ENCODE results near the gene TMOD4. TPM values are rescaled to one million over a fixed set of nuclear protein-coding genes. Genes with fewer than 3 reads are reported as not detected.

Gene TMOD4
- total RNA-seq, 1 experiment from 2014 or later: 2.1 TPM

DNA sequence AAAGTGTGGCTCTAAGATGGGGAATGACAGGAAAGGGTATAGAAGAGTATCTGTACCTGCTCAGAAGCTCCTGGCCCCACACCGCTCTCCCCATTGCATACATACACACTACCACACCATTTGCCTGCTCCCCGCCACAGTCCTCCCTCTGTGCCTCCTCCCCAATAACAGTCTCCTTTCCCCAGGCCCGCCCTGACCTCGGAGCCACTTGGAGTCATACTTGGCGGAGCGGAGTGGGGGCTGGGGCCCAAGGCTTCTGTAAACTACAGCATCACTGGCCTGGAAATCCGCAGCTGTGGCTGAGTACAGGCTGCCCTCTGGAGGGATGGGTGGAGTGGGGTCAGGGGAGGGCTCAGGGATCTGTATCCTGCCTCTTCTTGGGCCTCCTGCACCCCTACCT lies 38.0 kb downstream of the TMOD4 start:
- no peak overlapping the region for H3K4me3 Mint-ChIP-seq (ENCODE audit: low read depth, unreplicated experiment)
- CTCF ChIA-PET: no interaction called here
- TF ChIP-seq, protein P1, sequence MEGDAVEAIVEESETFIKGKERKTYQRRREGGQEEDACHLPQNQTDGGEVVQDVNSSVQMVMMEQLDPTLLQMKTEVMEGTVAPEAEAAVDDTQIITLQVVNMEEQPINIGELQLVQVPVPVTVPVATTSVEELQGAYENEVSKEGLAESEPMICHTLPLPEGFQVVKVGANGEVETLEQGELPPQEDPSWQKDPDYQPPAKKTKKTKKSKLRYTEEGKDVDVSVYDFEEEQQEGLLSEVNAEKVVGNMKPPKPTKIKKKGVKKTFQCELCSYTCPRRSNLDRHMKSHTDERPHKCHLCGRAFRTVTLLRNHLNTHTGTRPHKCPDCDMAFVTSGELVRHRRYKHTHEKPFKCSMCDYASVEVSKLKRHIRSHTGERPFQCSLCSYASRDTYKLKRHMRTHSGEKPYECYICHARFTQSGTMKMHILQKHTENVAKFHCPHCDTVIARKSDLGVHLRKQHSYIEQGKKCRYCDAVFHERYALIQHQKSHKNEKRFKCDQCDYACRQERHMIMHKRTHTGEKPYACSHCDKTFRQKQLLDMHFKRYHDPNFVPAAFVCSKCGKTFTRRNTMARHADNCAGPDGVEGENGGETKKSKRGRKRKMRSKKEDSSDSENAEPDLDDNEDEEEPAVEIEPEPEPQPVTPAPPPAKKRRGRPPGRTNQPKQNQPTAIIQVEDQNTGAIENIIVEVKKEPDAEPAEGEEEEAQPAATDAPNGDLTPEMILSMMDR (IDR thresholded peaks at IDR 0.05; ENCODE audit: unreplicated experiment): no peak
- no TSS peak for BruUV-seq (replicated peaks)
- no peaks in the 10 kb centered on the region for H3K4me1 Mint-ChIP-seq (ENCODE audit: low read depth, unreplicated experiment)
- H3K27me3 Mint-ChIP-seq (ENCODE audit: unreplicated experiment): peaks cover 70% of the 10 kb centered on the region
- H3K27ac Mint-ChIP-seq (ENCODE audit: unreplicated experiment): no peak overlapping the region
- DNase-seq: no peak
- no peaks in the 10 kb centered on the region for H3K9me3 Mint-ChIP-seq (ENCODE audit: low read depth, unreplicated experiment)
- intact Hi-C loops (cut with micrococcal nuclease; ENCODE audit: unreplicated experiment): no loop called here
- no peaks in the 10 kb centered on the region for H3K36me3 Mint-ChIP-seq (ENCODE audit: insufficient read depth, unreplicated experiment)

DNA sequence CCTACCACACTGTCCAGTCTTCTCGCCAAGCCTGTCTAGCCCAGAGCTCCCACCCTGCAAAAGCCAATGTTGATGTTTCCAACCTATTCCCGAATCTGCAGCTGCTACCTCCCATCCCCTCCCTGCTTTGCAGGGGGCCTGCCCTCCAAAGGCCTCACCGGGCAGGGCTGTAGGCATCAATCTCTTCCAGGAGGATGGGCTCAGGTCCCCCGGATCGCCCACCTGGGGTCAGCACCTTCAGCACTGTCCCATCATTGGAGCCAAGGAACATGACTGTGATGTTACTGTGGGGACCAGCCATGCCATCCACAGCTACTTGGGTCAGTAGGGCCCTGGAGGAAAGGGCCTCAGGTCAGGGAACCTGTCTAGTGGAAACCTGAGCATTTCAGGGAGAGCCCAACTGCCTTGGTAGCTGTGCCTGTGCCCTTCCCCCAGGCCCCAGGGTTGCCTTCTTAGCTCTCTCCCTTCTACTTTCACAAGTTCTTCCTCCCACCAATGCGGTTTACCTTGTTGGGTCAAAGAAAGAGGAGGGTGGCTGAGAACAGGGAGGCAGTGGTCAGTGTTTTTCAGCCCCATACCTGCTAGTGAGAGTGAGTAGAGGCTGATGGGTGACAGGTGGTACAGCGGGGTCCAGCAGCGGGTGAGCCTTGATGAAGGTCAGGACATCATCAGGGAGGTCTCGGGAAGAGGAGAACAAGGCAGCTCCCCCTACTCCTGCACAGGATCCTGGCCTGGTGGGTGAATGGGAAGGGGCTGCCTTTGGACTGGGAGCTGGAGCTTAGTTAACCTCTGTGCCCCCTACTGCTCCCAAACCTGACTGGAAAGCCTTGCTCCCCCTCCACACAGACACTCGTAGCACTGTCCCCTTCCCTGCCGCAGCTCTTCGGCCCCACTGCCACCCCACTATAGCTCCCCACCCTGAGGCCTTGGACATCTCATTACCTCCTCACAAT lies 40.1 kb downstream of the TMOD4 start:
- CTCF ChIA-PET: interaction anchor here (1.2 kb wide), 1 partner anchor 11 kb away, joined by 3 read pairs; the partner anchor contains the start of gene SEMA6C
- TF ChIP-seq, protein P1 (IDR thresholded peaks at IDR 0.05; ENCODE audit: unreplicated experiment): no peak
- DNase-seq: no peak
- no peak overlapping the region for H3K4me3 Mint-ChIP-seq (ENCODE audit: low read depth, unreplicated experiment)
- intact Hi-C loops (cut with micrococcal nuclease; ENCODE audit: unreplicated experiment): no loop called here
- peaks cover 89% of the 10 kb centered on the region for H3K27me3 Mint-ChIP-seq (ENCODE audit: unreplicated experiment)
- peaks cover 14% of the 10 kb centered on the region for H3K36me3 Mint-ChIP-seq (ENCODE audit: insufficient read depth, unreplicated experiment)
- H3K9me3 Mint-ChIP-seq (ENCODE audit: low read depth, unreplicated experiment): no peaks in the 10 kb centered on the region
- no peak overlapping the region for H3K27ac Mint-ChIP-seq (ENCODE audit: unreplicated experiment)
- H3K4me1 Mint-ChIP-seq (ENCODE audit: low read depth, unreplicated experiment): peaks cover 15% of the 10 kb centered on the region
- no TSS peak for BruUV-seq (replicated peaks)

DNA sequence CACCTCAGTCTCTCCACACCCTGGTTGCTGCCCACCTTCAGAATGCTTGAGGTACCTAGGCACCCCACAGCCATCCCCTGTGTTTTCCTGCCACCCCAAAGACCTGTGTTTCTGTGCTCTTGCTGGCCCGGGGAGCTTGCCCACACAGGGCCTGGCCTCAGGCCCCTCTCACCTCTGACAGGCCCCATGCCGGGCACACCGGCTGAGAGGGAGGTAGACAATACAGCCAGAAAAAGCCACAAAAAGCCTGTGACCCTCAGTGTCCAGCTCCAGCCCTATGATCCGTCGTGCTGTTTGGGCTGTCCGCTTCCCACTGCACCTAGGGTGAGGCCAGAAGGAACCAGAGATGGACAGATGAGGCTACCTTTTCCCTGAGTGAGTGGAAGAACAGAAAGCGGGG lies 40.8 kb downstream of the TMOD4 start:
- no peaks in the 10 kb centered on the region for H3K9me3 Mint-ChIP-seq (ENCODE audit: low read depth, unreplicated experiment)
- peaks cover 93% of the 10 kb centered on the region for H3K27me3 Mint-ChIP-seq (ENCODE audit: unreplicated experiment)
- BruUV-seq (replicated peaks): no TSS peak
- CTCF ChIA-PET: interaction anchor here (1.2 to 1.3 kb wide), 2 partner anchors 12 to 17 kb away, joined by 3 read pairs; partner anchors contain the start of gene SEMA6C
- intact Hi-C loops (cut with micrococcal nuclease; ENCODE audit: unreplicated experiment): no loop called here
- H3K36me3 Mint-ChIP-seq (ENCODE audit: insufficient read depth, unreplicated experiment): peaks cover 14% of the 10 kb centered on the region
- TF ChIP-seq, protein P1 (IDR thresholded peaks at IDR 0.05; ENCODE audit: unreplicated experiment): no peak
- no peak overlapping the region for H3K4me3 Mint-ChIP-seq (ENCODE audit: low read depth, unreplicated experiment)
- peaks cover 16% of the 10 kb centered on the region for H3K4me1 Mint-ChIP-seq (ENCODE audit: low read depth, unreplicated experiment)
- no peak for DNase-seq
- no peak overlapping the region for H3K27ac Mint-ChIP-seq (ENCODE audit: unreplicated experiment)

DNA sequence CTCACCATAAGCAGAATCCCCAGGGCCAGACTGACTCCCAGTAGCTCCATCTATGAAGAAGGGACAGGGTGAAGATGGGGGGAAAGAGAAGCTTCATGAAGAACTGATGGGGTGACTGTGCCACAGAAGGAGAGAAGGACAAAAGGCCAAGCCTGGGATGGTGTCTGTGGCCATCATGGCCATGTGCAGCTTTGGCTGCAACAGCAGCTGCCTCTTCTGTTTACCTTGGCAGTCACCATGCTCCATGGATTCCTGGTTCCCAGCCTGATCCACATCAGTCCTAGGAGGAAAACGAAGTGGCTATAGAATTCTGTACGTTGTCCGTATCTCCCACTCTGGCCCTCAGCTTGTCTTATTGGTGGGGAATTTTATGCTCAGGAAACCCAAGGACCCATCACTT lies 41.4 kb downstream of the TMOD4 start:
- Mint-ChIP-seq H3K4me1 (ENCODE audit: low read depth, unreplicated experiment) (peaks cover 16% of the 10 kb centered on the region), H3K4me3 (ENCODE audit: low read depth, unreplicated experiment) (no peak overlapping the region), H3K27me3 (ENCODE audit: unreplicated experiment) (peaks cover 87% of the 10 kb centered on the region), H3K36me3 (ENCODE audit: insufficient read depth, unreplicated experiment) (peaks cover 14% of the 10 kb centered on the region), H3K9me3 (ENCODE audit: low read depth, unreplicated experiment) (no peaks in the 10 kb centered on the region), H3K27ac (ENCODE audit: unreplicated experiment) (no peak overlapping the region)
- no peak for DNase-seq
- CTCF ChIA-PET: interaction anchor here (0.6 to 1.3 kb wide), 2 partner anchors 18 to 911 kb away, joined by 3 to 5 read pairs; no protein-coding TSS in a partner anchor
- intact Hi-C loops (cut with micrococcal nuclease; ENCODE audit: unreplicated experiment): no loop called here
- TF ChIP-seq, protein P1 (IDR thresholded peaks at IDR 0.05; ENCODE audit: unreplicated experiment): no peak
- BruUV-seq (replicated peaks): no TSS peak
